ENCODE results near the gene TMEM183A. TPM values are rescaled to one million over a fixed set of nuclear protein-coding genes. Genes with fewer than 3 reads are reported as not detected.

Gene TMEM183A
- total RNA-seq, 4 donors from 2014 or later = 69.0 to 93.9 (median 87.6) TPM

DNA sequence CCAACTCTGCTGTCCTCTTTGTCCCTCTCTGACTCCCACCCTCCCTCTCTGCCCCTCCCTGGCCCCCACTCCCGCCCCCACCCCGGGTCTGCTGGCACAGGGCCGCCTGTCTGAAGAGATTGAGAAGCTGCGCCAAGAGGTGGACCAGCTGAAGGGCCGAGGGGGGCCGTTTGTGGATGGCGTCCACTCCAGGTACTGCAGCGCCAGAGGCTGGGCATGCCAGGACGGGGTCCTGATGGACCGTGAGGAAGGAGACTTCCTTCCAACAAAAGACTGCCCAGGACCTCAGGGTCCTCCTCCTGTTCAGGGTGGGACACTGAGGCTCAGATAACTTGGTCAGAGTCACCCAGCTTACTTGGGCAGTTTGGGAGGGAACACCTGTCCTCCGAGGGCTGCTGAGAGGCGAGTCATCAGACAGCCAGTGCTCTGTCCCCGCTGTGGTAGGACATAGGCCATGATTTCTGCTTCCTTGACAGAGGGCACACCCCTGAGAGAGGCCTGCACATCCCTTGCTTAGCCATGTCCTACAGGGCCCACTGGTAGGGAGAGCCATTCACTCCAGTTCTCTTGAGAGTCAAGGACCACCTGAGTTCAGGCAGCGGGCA is 42.5 kb downstream of the TMEM183A start:
- 94% methylated on average over 11 of the region's 14 CpGs for WGBS
- H3K4me3 ChIP-seq = no peak overlapping the region
- no peaks in the 10 kb centered on the region for H3K27me3 ChIP-seq
- H3K36me3 ChIP-seq = peaks cover 0 to 9% (median 0%) of the 10 kb centered on the region in 4 donors
- intact Hi-C loops (cut with DNase I) = no loop called here
- peaks cover 10 to 21% (median 17%) of the 10 kb centered on the region in 4 donors for H3K4me1 ChIP-seq
- no peak overlapping the region for H3K27ac ChIP-seq (replicated peaks in 1 of 4)
- DNase-seq (ENCODE audit: extremely low spot score) = no peak
- H3K9me3 ChIP-seq = no peaks in the 10 kb centered on the region
- TF ChIP-seq POLR2A (IDR thresholded peaks at IDR 0.05; ENCODE audit: low read depth) (no peak), POLR2AphosphoS5 (IDR thresholded peaks at IDR 0.05) (no peak), EP300 (IDR thresholded peaks at IDR 0.05) (no peak)
- TF ChIP-seq, protein P1, sequence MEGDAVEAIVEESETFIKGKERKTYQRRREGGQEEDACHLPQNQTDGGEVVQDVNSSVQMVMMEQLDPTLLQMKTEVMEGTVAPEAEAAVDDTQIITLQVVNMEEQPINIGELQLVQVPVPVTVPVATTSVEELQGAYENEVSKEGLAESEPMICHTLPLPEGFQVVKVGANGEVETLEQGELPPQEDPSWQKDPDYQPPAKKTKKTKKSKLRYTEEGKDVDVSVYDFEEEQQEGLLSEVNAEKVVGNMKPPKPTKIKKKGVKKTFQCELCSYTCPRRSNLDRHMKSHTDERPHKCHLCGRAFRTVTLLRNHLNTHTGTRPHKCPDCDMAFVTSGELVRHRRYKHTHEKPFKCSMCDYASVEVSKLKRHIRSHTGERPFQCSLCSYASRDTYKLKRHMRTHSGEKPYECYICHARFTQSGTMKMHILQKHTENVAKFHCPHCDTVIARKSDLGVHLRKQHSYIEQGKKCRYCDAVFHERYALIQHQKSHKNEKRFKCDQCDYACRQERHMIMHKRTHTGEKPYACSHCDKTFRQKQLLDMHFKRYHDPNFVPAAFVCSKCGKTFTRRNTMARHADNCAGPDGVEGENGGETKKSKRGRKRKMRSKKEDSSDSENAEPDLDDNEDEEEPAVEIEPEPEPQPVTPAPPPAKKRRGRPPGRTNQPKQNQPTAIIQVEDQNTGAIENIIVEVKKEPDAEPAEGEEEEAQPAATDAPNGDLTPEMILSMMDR (IDR thresholded peaks at IDR 0.05) = no peak

DNA sequence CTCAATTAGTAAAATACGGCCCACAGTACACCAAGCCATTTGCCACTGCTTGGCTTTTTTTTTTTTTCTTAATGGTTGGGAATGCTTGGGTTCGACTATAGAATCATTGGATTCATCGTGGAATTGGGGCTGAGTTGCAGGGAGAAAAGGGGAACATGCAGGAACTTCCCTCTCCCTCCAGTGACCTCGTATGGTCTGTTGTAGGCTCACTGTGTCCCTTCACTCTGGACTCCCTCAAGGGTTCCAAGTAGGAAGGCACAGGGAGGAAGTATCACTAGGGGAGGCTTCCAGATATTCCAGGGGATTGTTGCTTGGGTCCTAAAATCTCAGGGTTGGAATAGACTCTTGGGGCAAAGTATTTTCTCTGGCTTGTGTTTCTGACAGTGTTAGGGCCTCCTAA is 43.7 kb downstream of the TMEM183A start:
- intact Hi-C loops (cut with DNase I) = no loop called here
- no peak for DNase-seq (ENCODE audit: extremely low spot score)
- Histone ChIP-seq H3K9me3 (no peaks in the 10 kb centered on the region), H3K27ac (replicated peaks in 1 of 4) (no peak overlapping the region), H3K4me1 (peaks cover 10 to 21% (median 17%) of the 10 kb centered on the region in 4 donors), H3K27me3 (no peaks in the 10 kb centered on the region), H3K4me3 (no peak overlapping the region), H3K36me3 (peaks cover 0 to 14% (median 2%) of the 10 kb centered on the region in 4 donors)
- TF ChIP-seq, protein P1 (IDR thresholded peaks at IDR 0.05) = no peak
- no peak for TF ChIP-seq POLR2A (IDR thresholded peaks at IDR 0.05; ENCODE audit: low read depth)
- no peak for TF ChIP-seq EP300 (IDR thresholded peaks at IDR 0.05)
- TF ChIP-seq POLR2AphosphoS5 (IDR thresholded peaks at IDR 0.05) = no peak
- WGBS = 82% methylated on average over 4 of the region's 4 CpGs

DNA sequence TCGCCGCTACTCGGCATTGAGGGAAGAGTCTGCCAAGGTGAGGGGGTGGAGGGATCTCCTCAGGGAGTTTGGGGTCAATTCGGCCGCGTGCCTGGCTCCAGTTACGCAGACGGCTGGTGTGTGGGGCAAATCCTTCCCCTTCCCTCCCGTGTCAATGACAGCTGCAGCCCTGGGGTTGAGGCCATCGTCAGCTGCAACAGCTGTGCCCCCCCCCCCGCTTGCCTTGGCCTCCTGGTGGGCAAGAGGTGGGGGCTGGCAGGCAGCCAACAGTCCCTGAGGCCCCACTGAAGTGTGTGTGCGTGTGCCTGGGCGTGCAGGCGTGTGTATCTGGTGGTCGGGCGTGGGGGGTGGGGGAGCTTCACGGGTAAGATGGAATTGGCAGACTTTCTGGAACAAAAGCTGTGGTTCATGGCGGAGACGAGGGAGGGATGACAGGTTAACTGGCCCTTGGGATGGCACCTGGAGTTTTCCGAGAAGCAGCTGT is 44.7 kb downstream of the TMEM183A start:
- no peak overlapping the region for H3K27ac ChIP-seq (replicated peaks in 1 of 4)
- DNase-seq (ENCODE audit: extremely low spot score) = no peak
- WGBS = 60% methylated on average over 13 of the region's 20 CpGs
- H3K27me3 ChIP-seq = no peaks in the 10 kb centered on the region
- H3K36me3 ChIP-seq = peaks cover 0 to 14% (median 5%) of the 10 kb centered on the region in 4 donors
- no peaks in the 10 kb centered on the region for H3K9me3 ChIP-seq
- peaks cover 2 to 11% (median 8%) of the 10 kb centered on the region in 4 donors for H3K4me1 ChIP-seq
- no peak overlapping the region for H3K4me3 ChIP-seq
- TF ChIP-seq, protein P1 (IDR thresholded peaks at IDR 0.05) = no peak
- TF ChIP-seq POLR2A (IDR thresholded peaks at IDR 0.05; ENCODE audit: low read depth) = no peak
- TF ChIP-seq POLR2AphosphoS5 (IDR thresholded peaks at IDR 0.05) = no peak
- TF ChIP-seq EP300 (IDR thresholded peaks at IDR 0.05) = no peak
- intact Hi-C loops (cut with DNase I) = no loop called here

DNA sequence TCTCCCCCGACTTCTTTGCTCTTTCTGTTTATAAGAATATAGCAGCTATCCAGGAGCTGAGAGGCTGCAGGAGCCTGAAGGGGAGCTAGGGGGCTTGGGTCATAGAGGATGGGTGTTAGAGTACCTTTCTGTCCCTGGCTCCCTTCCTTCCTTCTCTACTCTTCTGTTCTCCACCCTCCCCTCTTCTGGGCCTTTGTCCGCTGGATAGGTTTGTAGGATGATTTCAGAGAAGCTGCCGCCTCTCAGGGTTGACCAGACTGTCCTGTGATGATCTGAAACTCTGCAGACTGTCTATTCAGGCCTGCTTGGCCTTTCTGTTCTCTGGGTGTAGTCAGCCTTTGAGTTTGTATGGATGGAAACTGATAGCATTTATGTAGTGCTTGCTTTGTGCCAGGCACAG is 45.4 kb downstream of the TMEM183A start:
- Histone ChIP-seq H3K4me3 (no peak overlapping the region), H3K27ac (replicated peaks in 1 of 4) (no peak overlapping the region), H3K4me1 (peaks cover 0 to 4% (median 1%) of the 10 kb centered on the region in 4 donors), H3K36me3 (peaks cover 0 to 14% (median 5%) of the 10 kb centered on the region in 4 donors), H3K9me3 (no peaks in the 10 kb centered on the region), H3K27me3 (no peaks in the 10 kb centered on the region)
- no peak for TF ChIP-seq POLR2A (IDR thresholded peaks at IDR 0.05; ENCODE audit: low read depth)
- intact Hi-C loops (cut with DNase I) = no loop called here
- DNase-seq (ENCODE audit: extremely low spot score) = no peak
- 85% methylated on average over 3 of the region's 3 CpGs for WGBS

DNA sequence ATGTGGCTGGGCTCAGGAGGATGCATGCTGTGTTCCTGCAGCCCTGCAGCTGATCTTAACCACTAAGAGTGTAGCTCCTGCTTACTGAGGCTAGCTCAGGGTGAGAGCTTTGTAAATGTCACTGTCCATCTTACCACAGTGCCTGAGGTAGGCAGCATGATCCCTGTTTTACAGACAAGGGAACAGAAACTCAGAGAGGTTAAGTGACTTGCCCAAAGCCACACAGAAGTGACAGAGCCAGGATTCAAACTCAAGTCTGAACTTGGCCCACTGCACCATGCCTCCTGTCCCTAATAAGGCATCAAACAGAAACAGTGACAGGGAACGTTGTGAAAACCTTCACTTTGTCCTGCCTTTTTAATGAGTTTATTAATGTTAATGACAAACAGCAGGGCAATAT is 47.0 kb downstream of the TMEM183A start:
- Histone ChIP-seq H3K9me3 (no peaks in the 10 kb centered on the region), H3K4me3 (no peak overlapping the region), H3K27ac (replicated peaks in 1 of 4) (no peak overlapping the region), H3K36me3 (peaks cover 0 to 17% (median 5%) of the 10 kb centered on the region in 4 donors), H3K4me1 (no peaks in the 10 kb centered on the region), H3K27me3 (no peaks in the 10 kb centered on the region)
- WGBS = 50% methylated on average over 1 of the region's 1 CpG
- no peak for DNase-seq (ENCODE audit: extremely low spot score)
- TF ChIP-seq, protein P1 (IDR thresholded peaks at IDR 0.05) = no peak
- TF ChIP-seq EP300 (IDR thresholded peaks at IDR 0.05) (no peak), POLR2AphosphoS5 (IDR thresholded peaks at IDR 0.05) (no peak), POLR2A (IDR thresholded peaks at IDR 0.05; ENCODE audit: low read depth) (no peak)
- intact Hi-C loops (cut with DNase I) = no loop called here

Measured in esophagus muscularis mucosa (tissue), 4 donors.